GM13977 (cell line): ENCODE data around the gene DERL3.
"Not testable (repeated sequence)": the region's sequence is repeated elsewhere in the genome, so short reads cannot be mapped to it uniquely, and the experiment has no call there.

Experiments
- DNase-seq: peaks from one replicate; pipeline ENCODE4 v3.0.0; 2012; ENCODE audit warnings: low spot score
- CTCF ChIP-seq: IDR thresholded peaks from 2 replicates; pipeline ENCODE4 v1.5.1; 2012; ENCODE audit warnings: mild to moderate bottlenecking, control low read depth; ENCODE audit not compliant: insufficient read depth; ENCODE audit errors: extremely low read depth, missing control alignments
- in situ Hi-C: fragments of 300-500 bp; cut with MboI; formaldehyde crosslinking; loops from one replicate; pipeline ENCODE4 v1.12.0; 2022; ENCODE audit warnings: low sequenced_read_pairs, low pct_unique_long_range_greater_than_20kb, mixed read lengths, inconsistent platforms; ENCODE audit not compliant: unreplicated experiment

The DERL3 gene

GRCh38 chr22:23875801-23876200 is 37.0 kb upstream of the DERL3 start:
- no peak for TF ChIP-seq CTCF
- in situ Hi-C loops = no loop called here
- DNase-seq = no peak

- in situ Hi-C loops = no loop called here
- DNase-seq = no peak
- no peak for TF ChIP-seq CTCF
These were observed 36.1 kb upstream of the DERL3 start for GRCh38 chr22:23874871-23875270.

GRCh38 chr22:23868580-23868979 is 29.8 kb upstream of the DERL3 start:
- DNase-seq = no peak
- no peak for TF ChIP-seq CTCF
- in situ Hi-C loops = no loop called here

- in situ Hi-C loops, DNase-seq: not testable (repeated sequence)
These were observed 25.8 kb upstream of the DERL3 start for GRCh38 chr22:23864499-23865154.

GRCh38 chr22:23862103-23862502 is 23.3 kb upstream of the DERL3 start:
- TF ChIP-seq CTCF = peak; percentile 72
- DNase-seq = no peak
- in situ Hi-C loops = no loop called here

- in situ Hi-C loops, DNase-seq: not testable (repeated sequence)
These were observed 21.4 kb upstream of the DERL3 start for GRCh38 chr22:23860187-23860586.

- no peak for TF ChIP-seq CTCF
- DNase-seq = no peak
- in situ Hi-C loops = loop anchor here (10.0 kb wide), 1 partner anchor 164 kb away; the partner anchor contains the start of gene RGL4
These were observed 20.4 kb upstream of the DERL3 start for GRCh38 chr22:23859201-23859600.

GRCh38 chr22:23858484-23858815 is 19.6 kb upstream of the DERL3 start:
- in situ Hi-C loops = loop anchor here (10.0 kb wide), 1 partner anchor 164 kb away; the partner anchor contains the start of gene RGL4
- DNase-seq = no peak
- no peak for TF ChIP-seq CTCF
